Stimulated activated naive CD4-positive, alpha-beta T cell (primary cell): ENCODE data around the gene KDF1.
A peak's percentile ranks its signal among the peaks of the same experiment; 100 is the strongest.
"Not testable (repeated sequence)": the region's sequence is repeated elsewhere in the genome, so short reads cannot be mapped to it uniquely, and the experiment has no call there.

Source experiments
- DNase-seq, 6 experiments: peaks; one replicate each; lab custom pipeline; 2025; lab: John Stamatoyannopoulos, UW

Gene KDF1

DNA sequence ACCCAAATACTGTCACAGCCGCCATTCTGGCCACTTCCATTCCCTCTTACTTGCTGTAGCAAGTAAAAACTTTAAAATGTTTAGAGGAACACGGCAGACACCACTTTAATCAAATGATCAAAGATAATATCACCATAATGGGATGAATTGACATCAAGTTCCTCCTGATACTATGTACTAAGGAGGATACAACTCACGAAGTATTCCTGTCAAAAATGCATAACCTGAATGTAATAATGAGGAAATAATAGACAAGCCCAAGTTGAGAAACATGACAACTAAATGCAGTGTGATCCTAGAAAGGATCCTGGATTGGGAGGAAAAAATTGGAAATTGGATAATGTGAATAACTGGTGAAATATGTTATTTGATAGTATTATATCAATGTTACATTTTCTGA, 3.9 kb downstream of the KDF1 start:
- DNase-seq, result no peak

DNA sequence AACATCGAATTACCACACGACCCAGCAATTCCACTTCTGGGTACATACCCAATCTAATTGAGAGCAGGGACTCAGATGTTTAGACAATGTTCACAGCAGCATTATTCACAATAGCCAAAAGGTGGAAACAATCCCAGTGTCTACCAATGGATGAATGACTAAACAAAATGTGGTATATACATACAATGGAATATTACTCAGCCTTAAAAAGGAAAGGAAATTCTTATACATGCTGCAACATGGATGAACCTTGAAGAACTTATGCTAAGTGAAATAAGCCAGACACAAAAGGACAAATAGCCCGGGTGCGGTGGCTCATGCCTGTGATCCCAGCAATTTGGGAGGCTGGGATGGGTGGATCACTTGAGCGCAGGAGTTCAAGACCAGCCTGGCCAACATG, 6.9 kb downstream of the KDF1 start:
- no peak for DNase-seq

DNA sequence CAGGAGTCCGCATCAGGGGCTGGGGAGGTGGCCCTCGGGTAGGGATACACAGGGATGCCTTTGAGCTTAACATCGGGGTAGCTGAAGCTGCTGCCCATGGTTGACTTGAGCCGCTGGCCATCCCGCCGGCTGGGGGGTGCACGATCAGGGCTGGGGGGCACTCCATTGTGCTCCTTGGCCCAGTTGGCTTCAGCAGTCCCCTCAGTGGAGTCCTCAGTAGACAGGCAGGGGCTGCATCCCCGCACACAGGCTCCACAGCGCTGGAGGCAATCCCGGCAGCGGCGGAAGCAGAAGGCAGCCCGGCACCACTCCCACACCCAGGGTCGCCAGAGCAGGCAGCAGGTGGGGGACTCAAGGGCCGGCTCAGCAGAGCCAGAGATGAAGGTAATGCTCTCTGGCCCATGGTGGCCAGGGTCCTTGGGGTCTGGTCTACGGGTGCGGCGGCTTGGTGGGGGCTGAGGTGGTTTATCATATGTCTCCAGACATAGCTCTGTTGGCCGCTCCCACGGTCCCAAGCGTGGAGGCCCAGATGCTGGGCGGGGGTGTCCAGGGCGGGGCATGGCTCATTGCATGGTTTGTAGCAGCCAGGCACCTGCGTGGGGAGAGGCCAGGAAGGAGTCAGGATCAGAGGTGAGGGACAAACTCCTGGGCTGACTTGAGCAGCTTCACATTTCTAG, 8.3 kb downstream of the KDF1 start:
- no peak for DNase-seq

DNA sequence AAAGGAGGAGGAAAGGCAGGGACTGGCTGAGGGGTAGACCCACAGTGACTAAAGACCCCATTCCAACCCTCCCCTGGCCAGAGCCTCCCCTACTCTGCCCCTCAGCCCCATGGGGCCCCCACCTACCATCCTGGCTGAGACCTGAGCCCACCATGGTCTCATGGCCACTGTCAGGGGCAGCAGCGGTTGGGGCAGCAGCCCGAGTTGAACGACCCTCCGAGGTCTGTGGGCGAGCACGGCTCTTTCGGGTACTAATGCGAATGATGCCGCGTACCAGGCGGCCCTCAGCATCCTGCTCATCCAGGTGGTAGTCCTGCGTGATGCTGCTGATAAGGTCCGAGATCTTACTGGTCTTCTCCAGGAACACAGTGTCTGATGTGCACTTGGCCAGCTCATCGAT, 9.1 kb downstream of the KDF1 start:
- no peak for DNase-seq

DNA sequence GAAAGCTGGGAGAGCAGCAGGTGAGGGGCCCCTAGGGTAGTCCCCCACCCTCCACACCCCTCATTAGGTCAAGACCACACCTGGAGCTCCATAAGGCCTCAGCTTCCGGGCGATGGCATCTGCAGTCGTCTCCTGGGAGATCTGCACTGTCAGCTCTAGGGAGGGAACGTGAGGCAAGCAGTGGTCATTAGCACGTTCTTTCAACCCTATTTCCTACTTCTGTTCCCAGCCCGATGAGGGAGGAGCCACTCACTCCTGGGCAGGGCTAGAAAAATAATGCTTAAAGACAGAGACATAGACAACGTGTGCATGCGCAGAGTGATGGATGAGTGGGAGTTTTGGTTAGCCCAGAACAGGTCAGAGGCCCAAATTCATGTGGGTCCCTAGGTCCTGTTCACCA, 9.7 kb downstream of the KDF1 start:
- DNase-seq, result no peak

DNA sequence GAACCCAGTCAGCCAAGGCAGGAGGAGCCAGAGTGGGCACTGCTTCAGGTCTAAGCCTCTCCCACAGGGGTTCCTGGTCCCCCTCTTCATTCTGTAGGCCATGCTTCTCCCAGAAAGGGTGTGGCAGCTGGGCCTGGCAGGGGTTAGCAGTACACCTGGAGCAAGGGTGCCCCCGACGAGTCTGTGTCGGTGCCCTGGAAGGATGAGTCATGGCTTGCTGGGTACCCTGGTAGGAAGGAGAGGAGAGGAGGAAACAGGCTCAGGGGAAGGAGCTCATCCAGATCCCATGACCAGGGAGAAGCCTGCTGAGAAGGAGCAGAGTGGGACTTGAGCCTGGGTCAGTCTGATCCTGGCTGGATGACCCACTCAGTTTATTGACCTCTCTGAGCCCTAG, 10.3 kb downstream of the KDF1 start:
- DNase-seq, result no peak

DNA sequence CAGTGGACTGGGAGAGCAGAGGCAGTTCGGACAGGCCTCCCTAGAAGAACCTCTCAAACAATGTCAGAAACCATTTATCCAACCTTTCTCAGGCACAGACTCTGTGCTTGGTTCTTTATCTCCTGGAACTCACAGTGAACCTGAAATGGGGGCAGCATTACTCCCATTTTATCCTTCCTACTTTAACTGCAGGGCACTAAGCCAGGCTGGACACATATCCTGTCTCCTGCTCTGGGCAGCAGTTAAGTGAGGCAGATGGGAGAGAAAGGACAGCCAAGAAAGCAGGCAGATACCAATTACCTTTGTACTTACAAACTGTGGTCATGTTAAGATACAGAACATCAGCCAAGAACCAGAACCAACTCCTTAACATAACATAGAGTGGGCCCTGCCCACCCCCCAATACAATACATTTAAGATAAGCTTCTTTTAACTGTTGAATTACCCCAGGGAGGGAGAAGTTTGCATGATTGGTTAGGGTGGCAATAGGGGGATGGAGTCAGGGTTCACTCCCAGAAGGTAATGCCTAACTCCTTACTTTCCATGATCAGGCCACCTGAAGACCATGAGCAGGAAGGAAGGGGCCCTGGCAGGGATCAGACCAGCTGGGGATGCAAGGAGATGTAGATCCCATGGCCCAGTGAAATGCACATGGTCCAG, 10.9 kb downstream of the KDF1 start:
- DNase-seq, result no peak

DNA sequence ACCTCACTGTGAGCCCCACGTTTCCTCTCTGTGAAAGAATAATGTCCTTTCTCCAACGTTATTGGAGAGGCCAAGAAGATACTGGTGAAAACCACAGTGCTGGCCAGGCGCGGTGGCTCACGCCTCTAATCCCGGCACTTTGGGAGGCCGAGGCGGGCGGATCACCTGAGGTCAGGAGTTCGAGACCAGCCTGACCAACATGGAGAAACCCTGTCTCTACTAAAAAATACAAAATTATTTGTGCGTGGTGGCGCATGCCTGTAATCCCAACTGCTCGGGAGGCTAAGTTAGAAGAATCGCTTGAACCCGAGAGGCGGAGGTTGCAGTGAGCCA, 11.6 kb downstream of the KDF1 start:
- not testable (repeated sequence) for DNase-seq

DNA sequence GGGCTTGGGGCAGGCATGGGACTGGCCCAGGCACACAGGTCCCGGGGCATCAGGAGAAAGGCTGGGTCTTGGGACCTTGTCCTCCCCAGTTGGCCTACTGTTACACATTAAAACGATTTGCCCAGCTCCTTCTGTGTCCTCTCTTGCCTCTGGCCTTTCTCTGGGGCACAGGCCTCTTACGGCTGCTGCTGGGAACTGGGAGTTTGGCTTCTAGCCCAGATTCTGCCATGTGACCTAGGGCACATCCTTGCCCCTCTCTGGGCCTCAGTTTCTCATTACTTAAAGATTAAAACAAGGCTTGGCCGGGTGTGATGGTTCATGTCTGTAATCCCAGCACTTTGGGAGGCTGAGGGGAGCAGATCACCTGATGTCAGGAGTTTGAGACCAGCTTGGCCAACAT, 14.0 kb downstream of the KDF1 start:
- DNase-seq, result no peak

DNA sequence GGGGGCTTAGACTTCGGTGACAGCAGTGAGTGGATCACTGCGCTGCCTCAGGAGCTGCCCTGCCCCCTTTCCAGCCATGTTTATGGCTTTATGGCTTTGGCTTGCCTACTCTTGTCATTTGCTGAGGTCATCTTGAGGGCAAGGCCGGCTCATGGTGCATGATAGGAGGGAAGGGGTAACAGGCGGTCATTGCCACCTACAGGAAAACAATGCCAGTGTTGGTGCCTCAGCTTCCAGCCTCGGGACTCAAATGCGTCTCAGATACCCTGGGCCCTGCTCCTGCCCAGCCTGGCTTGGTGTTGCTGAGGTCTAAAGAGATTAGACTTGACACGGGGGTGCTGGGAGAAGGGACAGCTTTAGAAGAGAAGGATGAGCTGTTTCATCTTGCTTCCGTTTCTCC, 14.5 kb downstream of the KDF1 start:
- no peak for DNase-seq

DNA sequence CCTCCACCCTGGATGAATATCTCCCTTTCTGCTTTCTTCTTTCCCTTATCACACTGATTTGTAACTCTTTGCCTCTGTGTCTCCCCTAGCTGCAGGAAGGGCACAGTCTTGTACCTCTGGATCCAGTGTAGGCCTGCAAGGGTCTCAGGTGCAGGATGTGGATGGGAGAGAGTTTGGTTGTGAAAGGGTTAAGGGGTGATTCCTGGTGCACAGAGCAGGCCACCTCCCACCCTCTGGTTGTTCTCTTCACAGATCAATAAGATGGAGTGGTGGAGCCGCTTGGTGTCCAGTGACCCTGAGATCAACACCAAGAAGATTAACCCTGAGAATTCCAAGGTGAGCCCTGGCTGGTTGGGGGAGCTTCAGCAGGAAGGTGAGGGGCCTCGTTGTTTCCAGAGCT, 15.1 kb downstream of the KDF1 start:
- DNase-seq, result no peak

DNA sequence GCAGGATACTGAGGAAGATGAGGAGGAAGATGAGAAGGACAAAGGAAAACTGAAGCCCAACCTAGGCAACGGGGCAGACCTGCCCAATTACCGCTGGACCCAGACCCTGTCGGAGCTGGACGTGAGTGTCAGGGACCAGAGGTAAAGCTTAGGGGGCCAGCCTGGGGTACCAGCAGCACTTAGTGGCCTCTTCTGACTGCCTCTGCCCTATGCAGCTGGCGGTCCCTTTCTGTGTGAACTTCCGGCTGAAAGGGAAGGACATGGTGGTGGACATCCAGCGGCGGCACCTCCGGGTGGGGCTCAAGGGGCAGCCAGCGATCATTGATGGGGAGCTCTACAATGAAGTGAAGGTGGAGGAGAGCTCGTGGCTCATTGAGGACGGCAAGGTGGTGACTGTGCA, 17.6 kb downstream of the KDF1 start:
- DNase-seq, result no peak

DNA sequence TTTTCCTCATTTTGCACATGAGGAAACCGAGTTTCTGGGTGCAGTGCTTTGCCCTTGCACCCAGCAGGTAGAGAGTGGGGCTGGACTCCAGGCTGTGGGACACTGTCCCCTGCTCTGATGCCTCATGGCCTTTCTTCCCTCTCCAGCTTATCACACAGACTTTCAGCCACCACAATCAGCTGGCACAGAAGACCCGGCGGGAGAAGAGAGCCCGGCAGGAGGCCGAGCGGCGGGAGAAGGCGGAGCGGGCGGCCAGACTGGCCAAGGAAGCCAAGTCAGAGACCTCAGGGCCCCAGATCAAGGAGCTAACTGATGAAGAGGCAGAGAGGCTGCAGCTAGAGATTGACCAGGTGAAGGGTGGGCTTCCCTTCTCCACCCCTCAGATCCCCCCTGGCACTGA, 19.0 kb downstream of the KDF1 start:
- no peak for DNase-seq

DNA sequence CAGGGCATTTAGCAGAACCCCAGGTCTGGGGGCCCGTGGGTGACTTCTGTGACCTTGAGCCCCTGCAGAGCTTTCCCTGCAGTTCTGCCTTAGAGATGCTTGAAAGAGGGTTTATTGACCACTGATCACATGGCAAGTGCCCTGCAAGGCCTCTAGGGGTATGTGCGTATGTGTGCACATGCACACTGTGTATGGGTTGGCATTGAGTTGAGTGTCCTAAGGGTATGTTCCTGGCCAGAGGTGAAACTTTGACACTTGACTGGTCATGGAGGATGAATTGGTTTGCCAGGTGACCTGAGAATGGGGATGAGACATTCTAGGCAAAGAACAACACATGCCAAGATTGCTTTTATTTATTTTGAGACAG, 21.6 kb downstream of the KDF1 start:
- no peak for DNase-seq

DNA sequence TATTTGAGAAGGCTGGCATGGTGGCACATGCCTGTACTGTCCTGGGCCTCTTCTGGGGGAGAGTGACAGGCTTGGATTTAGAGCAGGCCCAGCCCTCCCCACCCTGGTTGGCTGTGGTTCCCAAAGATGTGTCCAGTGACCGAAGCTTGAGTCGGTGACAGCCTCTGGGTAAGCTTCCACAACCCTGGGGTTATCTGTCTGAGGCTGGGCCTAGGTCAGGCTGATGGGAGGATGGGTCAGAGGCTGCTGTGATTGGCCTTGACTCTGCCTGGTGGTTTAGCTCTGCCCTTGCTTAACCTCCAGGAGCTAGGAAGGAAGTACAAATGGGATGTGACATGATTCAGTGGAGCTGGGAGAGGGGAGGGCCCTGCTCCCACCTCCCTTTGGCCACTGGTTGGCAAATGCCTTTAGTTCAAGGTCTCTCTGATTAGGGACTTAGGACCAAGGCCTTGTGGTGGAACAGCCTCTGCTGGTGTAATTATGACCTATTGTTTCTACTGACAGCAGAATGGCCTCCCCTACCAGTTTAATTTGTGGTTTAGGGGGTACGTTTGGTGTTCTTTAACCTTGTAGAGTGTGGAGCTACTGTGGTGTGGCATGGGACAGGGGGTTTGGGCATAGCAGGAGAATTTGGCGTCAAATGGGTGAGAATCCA, 22.1 kb downstream of the KDF1 start:
- DNase-seq, result no peak

DNA sequence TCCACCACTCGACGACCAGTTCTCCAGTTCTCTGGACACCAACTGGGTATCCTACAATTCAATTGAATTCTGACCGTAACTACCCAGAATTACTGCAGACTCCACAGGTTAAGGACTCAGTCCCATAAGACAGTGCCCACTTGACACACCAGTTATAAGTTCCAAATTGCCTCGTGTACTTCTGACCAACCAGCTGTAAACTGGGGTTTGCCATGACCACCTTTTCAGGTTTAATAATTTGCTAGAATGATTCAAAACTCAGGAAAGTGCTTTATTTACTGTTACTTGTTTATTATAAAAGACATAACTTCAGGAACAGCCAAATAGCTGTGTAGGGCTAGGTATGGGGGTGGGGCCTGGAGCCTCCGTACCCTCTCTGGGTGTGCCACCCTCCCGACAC, 23.4 kb downstream of the KDF1 start:
- no peak for DNase-seq

DNA sequence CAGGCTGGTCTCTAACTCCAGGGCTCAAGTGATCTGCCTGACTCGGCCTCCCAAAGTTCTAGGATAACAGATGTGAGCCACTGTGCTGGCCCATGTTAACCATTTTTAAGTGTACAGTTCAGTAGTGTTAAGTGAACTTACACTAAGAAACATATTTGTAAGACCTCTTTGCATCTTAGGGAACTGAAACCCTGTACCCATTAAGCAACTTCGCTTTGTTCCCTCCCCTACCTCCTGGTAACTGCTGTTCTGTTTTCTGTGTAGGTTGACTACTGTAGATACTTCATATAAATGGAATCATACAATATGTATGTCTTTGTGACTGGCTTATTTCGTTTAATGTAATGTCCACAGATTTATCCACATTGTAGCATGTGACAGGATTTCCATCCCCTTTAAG, 27.7 kb downstream of the KDF1 start:
- no peak for DNase-seq

DNA sequence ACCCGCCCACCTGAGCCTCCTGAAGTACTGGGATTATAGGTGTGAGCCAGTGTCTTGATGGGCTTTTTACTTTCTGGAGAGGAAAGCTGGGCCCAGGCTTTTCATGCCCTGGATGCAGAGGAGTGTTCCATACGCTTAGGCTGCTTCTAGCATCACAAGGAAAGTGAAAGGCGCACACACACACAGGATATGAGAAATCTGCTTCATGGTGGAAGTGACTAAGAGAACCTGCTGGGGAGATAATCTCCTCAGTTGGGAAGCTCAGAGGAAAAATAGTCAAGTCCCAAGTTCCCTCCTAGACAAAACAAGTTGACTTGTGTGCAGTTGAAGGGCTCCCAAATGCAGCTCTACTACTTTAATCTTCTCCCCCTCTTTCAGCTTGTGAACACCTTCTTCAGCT, 36.6 kb downstream of the KDF1 start:
- no peak for DNase-seq

DNA sequence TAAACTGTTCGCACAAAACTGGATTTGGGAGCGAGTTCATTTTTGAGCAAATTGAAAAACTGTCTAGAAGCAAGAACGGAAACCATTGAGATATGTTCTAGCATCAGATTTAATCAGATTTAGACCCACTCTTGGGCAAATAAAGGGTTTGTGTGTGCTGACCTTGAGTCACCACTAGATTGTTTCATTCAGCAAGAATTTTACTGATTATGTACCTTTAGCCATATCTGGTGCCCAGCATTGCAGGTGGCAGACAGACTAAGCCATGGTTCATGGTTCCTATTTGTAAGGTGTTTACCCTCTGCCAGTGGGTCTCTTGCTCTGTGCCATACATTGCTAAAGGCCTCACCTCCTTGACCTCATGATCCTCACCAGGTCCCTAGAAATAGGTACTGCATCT, 37.4 kb downstream of the KDF1 start:
- no peak for DNase-seq

DNA sequence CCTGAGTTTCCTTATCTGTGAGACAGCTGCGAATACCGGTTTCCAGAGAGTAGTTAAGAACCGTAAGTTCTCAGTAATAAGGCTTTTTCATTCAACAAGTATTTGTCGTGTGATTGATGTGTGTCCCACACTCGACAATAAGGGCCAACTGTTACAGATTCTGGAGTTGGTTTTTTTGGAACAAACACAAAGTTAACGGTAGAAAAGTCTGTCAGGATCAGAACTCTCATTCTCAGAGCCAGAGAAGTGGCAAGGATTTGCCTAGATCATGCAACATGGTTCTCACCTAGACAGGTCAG, 37.9 kb downstream of the KDF1 start:
- DNase-seq, result no peak

DNA sequence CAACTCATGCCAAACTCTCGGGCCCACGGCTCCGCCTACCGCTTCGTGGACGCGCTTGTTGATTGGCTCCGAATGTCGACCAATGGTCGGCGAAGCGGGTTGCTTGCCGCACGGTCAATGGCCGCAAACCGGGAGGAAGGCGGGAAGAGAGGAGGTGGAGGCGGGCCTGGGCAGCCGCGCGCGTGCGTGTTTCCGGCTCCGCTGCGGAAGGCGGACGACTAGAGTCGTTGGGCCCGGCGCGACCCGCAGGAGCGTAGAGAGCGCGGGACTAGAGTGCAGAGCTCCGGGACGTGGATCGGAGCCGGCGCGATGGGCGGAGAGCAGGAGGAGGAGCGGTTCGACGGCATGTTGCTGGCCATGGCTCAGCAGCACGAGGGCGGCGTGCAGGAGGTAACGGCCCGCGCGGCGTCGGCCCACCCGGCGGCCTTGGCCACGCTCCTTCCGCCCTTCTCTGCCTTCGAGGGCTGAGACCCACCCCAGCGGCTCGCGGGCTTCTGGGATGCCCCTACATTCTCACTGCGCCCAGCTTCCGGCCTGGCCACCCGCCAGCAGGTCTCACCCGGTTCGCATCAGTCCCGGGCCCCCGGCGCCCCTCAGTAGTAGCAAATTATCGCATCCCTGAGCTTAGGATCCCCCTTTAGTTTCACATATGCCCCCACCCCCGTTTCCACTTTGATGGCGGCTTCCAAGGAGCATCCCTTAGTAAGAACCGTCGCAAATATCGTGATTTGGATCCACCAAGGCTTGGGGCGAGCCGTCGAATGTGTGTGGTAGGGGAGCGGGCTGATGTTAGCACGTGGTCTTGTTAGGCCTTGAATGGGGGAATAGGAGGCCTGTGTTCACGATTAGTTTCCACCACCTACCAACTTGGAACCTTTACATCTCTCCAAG, 38.5 kb downstream of the KDF1 start, which contains the start of gene NUDC:
Gene NUDC (plus strand): TSS at position 204 of the 891 bp plus-strand sequence. CDS start 106 bp downstream, at position 310.
- peak; percentile 91 to 96 (median 92) for DNase-seq

DNA sequence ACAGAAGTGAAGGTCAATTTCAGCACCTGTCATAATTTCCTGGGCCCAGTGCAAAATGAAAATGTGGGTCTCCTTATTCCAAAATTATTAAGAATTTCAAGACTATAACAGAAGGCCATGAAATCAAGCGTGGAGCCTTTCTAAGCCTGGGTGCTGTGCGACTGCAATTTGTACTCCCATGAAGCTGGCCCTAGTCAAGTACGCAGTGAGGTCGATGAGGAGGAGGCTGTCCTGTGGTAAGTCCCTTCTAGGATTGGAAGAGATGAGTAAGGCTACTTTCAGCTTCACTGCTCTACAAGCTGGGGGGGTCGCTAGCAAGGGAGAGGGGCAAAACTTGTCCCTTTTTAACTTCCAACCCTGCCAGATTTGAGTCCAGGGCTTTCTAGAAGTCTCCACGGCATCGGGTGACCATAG, 39.1 kb downstream of the KDF1 start:
- DNase-seq, result no peak
